Spleen (tissue), 11 donors: ENCODE data around the gene MID1. TPM values are rescaled to one million over a fixed set of nuclear protein-coding genes. Genes with fewer than 3 reads are reported as not detected.

Experiments used
- DNase-seq: peaks from one replicate; pipeline ENCODE4 v3.0.0-alpha.2; 2020
- H3K27ac ChIP-seq, 8 donors: fragments of 200-600 bp; sonication (generic) in 7 of 8; 1 replicate in 4 of 8; 2 replicates in 4 of 8; pipeline versions ENCODE4 v1.5.0 to v1.8.0; 2016 to 2021; ENCODE audit warnings: inconsistent platforms in 4 of 8, mild to moderate bottlenecking in 4 of 8, moderate library complexity in 1 of 8
- H3K27me3 ChIP-seq, 7 donors: fragments of 200-600 bp; sonication (generic) in 6 of 7; replicated peaks in 1 of 7; 1 replicate in 4 of 7; 2 replicates in 3 of 7; pipeline versions ENCODE4 v1.5.0 to v1.8.0; 2016 to 2021; ENCODE audit warnings: inconsistent platforms in 3 of 7, mild to moderate bottlenecking in 1 of 7
- H3K36me3 ChIP-seq, 6 donors: fragments of 200-600 bp; sonication (generic) in 5 of 6; 1 replicate in 4 of 6; 2 replicates in 2 of 6; pipeline versions ENCODE4 v1.5.0 to v1.8.0; 2016 to 2021; ENCODE audit warnings: inconsistent platforms in 2 of 6
- H3K4me1 ChIP-seq, 6 donors: fragments of 200-600 bp; sonication (generic) in 5 of 6; 1 replicate in 3 of 6; 2 replicates in 3 of 6; pipeline versions ENCODE4 v1.5.0 to v1.8.0; 2016 to 2021; ENCODE audit warnings: inconsistent platforms in 3 of 6
- H3K4me3 ChIP-seq, 8 donors: fragments of 200-600 bp; sonication (generic) in 7 of 8; 1 replicate in 4 of 8; 2 replicates in 4 of 8; pipeline versions ENCODE4 v1.5.0 to v1.8.0; 2016 to 2021; ENCODE audit warnings: inconsistent platforms in 4 of 8, mild to moderate bottlenecking in 4 of 8, moderate library complexity in 2 of 8
- H3K9me3 ChIP-seq, 8 donors: fragments of 200-600 bp; sonication (generic) in 7 of 8; 1 replicate in 4 of 8; 2 replicates in 4 of 8; pipeline versions ENCODE4 v1.5.0 to v1.8.0; 2016 to 2021; ENCODE audit warnings: inconsistent platforms in 4 of 8
- CTCF ChIP-seq, 11 experiments: fragments of 200-600 bp in 7 of 11; fragments of 450-650 bp in 4 of 11; sonication (generic) in 4 of 11; IDR thresholded peaks in 8 of 11; conservative IDR thresholded peaks in 3 of 11; 1 replicate in 7 of 11; 2 replicates in 4 of 11; pipeline versions ENCODE4 v1.4.0 to v1.8.0; 2016 to 2021; ENCODE audit warnings: antibody characterized with exemption in 11 of 11, inconsistent platforms in 4 of 11, mild to moderate bottlenecking in 1 of 11
- POLR2A ChIP-seq, 3 donors: fragments of 450-650 bp; IDR thresholded peaks; one replicate each; pipeline ENCODE4 v1.5.1; 2017; ENCODE audit warnings: antibody characterized with exemption in 3 of 3, mild to moderate bottlenecking in 1 of 3
- POLR2AphosphoS5 ChIP-seq, 3 donors: sonication (generic); formaldehyde crosslinking; IDR thresholded peaks; one replicate each; pipeline ENCODE4 v1.5.1; 2017; ENCODE audit warnings: antibody characterized with exemption in 3 of 3
- WGBS, 5 donors: extraction: QIAGEN DNeasy Blood & Tissue Kit in 3 of 5; methylation state at CpG; one replicate each; pipeline versions ENCODE4 v1.1.5 to v1.1.7; 2013 to 2018; 5-methylcytosine and 5-hydroxymethylcytosine counted together
- intact Hi-C: fragments of 100-400 bp; cut with DNase I; formaldehyde crosslinking; loops from one replicate; pipeline ENCODE4 v1.15.0; 2023; ENCODE audit warnings: low total_unique reads
- polyA plus RNA-seq, 3 donors: library from polyadenylated mRNA; stranded (reverse); fragments of 200-250 nt; gene quantifications; one replicate each; pipeline ENCODE4 v1.2.1, GENCODE V29; 2013
- total RNA-seq, 7 donors: library from RNA; depleted of rRNA in 3 of 7; stranded (reverse); fragments of >200 nt in 3 of 7; fragmentation: NEBNext Ultra II Directional in 4 of 7; extraction: Animal tissue kit (Norgen Biotek cat#: 25700) in 4 of 7; gene quantifications; one replicate each; pipeline versions ENCODE4 v1.1.0 to v1.2.1, GENCODE V29; 2016 to 2021
- donor health status: healthy with polysubstance abuse.
- donor health status: DM: no; HTN: no; CAD: no; lungs with moderate emphysema.
- donor health status: DM: no; HTN: no; CAD: no.
- donor health status: Bipolar disorder and iron deficiency.
- donor health status: healthy.
- donor health status: DM: no; HTN: no; CAD: no.
- donor health status: DM: yes; HTN: yes; CAD: no.

The MID1 gene
- total and polyA plus RNA-seq, 10 donors: 0.24 to 4.4 (median 2.7) TPM

DNA sequence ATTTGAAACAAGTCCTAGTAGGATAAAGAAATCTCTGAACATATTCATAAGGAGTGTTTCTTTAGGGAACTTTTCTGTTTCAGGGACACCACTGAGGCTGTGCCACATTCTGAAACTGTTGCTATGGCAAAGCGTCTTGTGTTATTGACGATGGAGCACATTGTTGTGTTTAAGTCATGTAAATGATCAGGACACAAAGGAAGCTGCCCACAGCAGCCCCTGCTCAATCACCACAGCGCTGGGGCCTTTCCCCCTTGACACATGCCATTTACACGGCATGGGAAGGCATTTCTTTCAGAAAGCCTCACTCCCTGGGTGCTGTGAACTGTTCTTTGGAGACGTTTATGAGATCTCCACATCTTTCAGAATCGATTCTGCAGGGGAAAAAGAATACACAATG lies 39.8 kb upstream of the MID1 start:
- intact Hi-C loops: no loop called here
- H3K4me1 ChIP-seq: no peaks in the 10 kb centered on the region
- 43 to 64% (median 52%) methylated on average over 6 of the region's 6 CpGs for WGBS, 5 donors
- no peak for TF ChIP-seq CTCF (IDR thresholded peaks at IDR 0.05 in 8 of 11, conservative IDR thresholded peaks at IDR 0.05 in 3 of 11)
- no peak for TF ChIP-seq POLR2A (IDR thresholded peaks at IDR 0.05)
- no peak for TF ChIP-seq POLR2AphosphoS5 (IDR thresholded peaks at IDR 0.05)
- H3K27me3 ChIP-seq: peaks cover 0 to 1% (median 0%) of the 10 kb centered on the region in 7 donors
- no peak for DNase-seq
- H3K4me3 ChIP-seq: no peak overlapping the region
- H3K36me3 ChIP-seq: no peaks in the 10 kb centered on the region
- no peak overlapping the region for H3K27ac ChIP-seq
- peaks cover 0 to 7% (median 0%) of the 10 kb centered on the region in 8 donors for H3K9me3 ChIP-seq

GRCh38 chrX:10656214-10656613 lies 35.8 kb upstream of the MID1 start:
- no peak for DNase-seq
- no peaks in the 10 kb centered on the region for H3K4me1 ChIP-seq
- TF ChIP-seq POLR2A (IDR thresholded peaks at IDR 0.05) (no peak), POLR2AphosphoS5 (IDR thresholded peaks at IDR 0.05) (no peak), CTCF (IDR thresholded peaks at IDR 0.05 in 8 of 11, conservative IDR thresholded peaks at IDR 0.05 in 3 of 11) (no peak)
- no peaks in the 10 kb centered on the region for H3K36me3 ChIP-seq
- WGBS, 5 donors: 45 to 58% (median 51%) methylated on average over 1 of the region's 1 CpG
- no peak overlapping the region for H3K27ac ChIP-seq
- intact Hi-C loops: no loop called here
- H3K4me3 ChIP-seq: no peak overlapping the region
- H3K27me3 ChIP-seq: no peaks in the 10 kb centered on the region
- H3K9me3 ChIP-seq: peaks cover 0 to 7% (median 0%) of the 10 kb centered on the region in 8 donors

DNA sequence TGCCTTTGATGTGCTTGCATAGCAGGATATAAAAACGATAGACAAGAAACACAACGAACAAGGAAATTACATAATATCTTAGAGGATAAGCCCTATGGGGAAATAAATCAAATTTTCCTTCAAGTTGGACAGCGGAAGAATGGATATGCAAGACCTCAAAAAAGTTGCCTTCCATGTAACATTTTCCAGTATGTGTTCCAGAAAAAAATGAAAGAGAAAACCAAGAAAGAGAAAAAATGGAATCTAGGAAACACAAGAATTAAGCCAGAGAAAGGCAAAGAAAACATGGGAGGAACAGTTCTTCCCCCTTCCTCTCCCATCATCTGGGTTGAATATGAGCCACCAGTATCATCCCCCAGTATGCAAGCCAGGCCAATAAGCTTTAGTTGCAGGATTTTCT lies 34.6 kb upstream of the MID1 start:
- Histone ChIP-seq H3K36me3 (no peaks in the 10 kb centered on the region), H3K27ac (no peak overlapping the region), H3K4me1 (no peaks in the 10 kb centered on the region), H3K27me3 (peaks cover 0 to 6% (median 0%) of the 10 kb centered on the region in 7 donors), H3K9me3 (peaks cover 0 to 7% (median 0%) of the 10 kb centered on the region in 8 donors), H3K4me3 (no peak overlapping the region)
- TF ChIP-seq POLR2A (IDR thresholded peaks at IDR 0.05): no peak
- no peak for TF ChIP-seq POLR2AphosphoS5 (IDR thresholded peaks at IDR 0.05)
- TF ChIP-seq CTCF (IDR thresholded peaks at IDR 0.05 in 8 of 11, conservative IDR thresholded peaks at IDR 0.05 in 3 of 11): no peak
- no peak for DNase-seq
- 64 to 88% (median 71%) methylated on average over 3 of the region's 3 CpGs for WGBS, 5 donors
- intact Hi-C loops: no loop called here

DNA sequence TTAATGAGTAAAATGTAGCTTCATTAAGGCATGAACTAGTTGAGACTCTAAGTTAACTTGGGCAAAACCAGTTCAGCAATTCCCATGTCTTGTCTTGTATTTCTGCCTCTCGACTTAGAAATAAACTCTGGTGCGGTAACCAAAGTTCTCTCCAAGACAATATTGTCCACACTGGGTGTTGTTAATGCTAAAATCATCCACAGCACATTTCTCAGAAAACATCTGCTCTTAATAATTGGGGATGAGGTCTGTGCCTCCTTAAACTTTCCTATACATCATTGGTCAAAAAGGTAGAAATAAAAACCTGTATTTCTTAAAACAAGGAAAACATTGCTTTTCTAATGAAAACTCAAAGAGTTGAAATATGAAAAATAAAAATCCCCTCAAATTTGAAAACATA lies 32.9 kb upstream of the MID1 start:
- no peak overlapping the region for H3K4me3 ChIP-seq
- no peaks in the 10 kb centered on the region for H3K4me1 ChIP-seq
- peaks cover 0 to 7% (median 0%) of the 10 kb centered on the region in 8 donors for H3K9me3 ChIP-seq
- H3K27me3 ChIP-seq: peaks cover 0 to 6% (median 0%) of the 10 kb centered on the region in 7 donors
- 84 to 98% (median 92%) methylated on average over 2 of the region's 2 CpGs for WGBS, 5 donors
- DNase-seq: no peak
- TF ChIP-seq CTCF (IDR thresholded peaks at IDR 0.05 in 8 of 11, conservative IDR thresholded peaks at IDR 0.05 in 3 of 11) (no peak), POLR2A (IDR thresholded peaks at IDR 0.05) (no peak), POLR2AphosphoS5 (IDR thresholded peaks at IDR 0.05) (no peak)
- no peak overlapping the region for H3K27ac ChIP-seq
- intact Hi-C loops: no loop called here
- H3K36me3 ChIP-seq: no peaks in the 10 kb centered on the region
